ENCODE results near the gene SNTB2.

DNA sequence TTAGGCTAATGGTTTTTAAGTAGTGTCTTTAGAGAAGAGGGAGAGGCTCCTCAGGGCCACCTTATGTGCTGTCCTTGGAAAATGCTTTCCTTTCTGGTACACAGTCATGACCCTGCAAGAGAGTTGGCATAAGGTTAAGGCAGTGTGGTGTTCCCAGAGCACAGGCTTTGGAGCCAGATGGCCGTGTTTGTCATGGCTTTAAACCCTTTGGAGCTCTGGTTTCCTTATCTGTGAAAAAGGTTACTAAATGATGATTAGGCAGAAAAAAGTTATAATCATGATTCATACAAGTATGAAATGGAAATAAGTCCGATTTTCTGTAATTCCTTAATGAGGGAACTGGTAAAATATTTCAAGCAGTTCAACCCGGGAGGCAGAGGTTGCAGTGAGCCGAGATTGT is 41.3 kb upstream of the SNTB2 start:
- TF ChIP-seq NR2F2 (IDR thresholded peaks at IDR 0.05) (no peak), YY1 (IDR thresholded peaks at IDR 0.05) (no peak), FOXA2 (IDR thresholded peaks at IDR 0.05) (no peak)
- TF ChIP-seq, protein P1, sequence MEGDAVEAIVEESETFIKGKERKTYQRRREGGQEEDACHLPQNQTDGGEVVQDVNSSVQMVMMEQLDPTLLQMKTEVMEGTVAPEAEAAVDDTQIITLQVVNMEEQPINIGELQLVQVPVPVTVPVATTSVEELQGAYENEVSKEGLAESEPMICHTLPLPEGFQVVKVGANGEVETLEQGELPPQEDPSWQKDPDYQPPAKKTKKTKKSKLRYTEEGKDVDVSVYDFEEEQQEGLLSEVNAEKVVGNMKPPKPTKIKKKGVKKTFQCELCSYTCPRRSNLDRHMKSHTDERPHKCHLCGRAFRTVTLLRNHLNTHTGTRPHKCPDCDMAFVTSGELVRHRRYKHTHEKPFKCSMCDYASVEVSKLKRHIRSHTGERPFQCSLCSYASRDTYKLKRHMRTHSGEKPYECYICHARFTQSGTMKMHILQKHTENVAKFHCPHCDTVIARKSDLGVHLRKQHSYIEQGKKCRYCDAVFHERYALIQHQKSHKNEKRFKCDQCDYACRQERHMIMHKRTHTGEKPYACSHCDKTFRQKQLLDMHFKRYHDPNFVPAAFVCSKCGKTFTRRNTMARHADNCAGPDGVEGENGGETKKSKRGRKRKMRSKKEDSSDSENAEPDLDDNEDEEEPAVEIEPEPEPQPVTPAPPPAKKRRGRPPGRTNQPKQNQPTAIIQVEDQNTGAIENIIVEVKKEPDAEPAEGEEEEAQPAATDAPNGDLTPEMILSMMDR (IDR thresholded peaks at IDR 0.05; ENCODE audit: low read depth, low read length, missing input control): no peak

Measured in liver (tissue), 3 donors.